ENCODE results near the gene PXYLP1. TPM values are rescaled to one million over a fixed set of nuclear protein-coding genes. Genes with fewer than 3 reads are reported as not detected.

The PXYLP1 gene
- total RNA-seq (2014; rRNA removed; shearing (Covaris generic)) (1.9 and 3.6 TPM in 2 replicates), total RNA-seq (2022) (4.2 and 6.3 TPM in 2 replicates), Bru-seq, nascent RNA (percentile 42 among the genes with signal in this experiment), BruChase-seq, experiment 1, labeled RNA remaining after a 6-hour chase (percentile 43 among the genes with signal in this experiment), BruChase-seq, experiment 2, labeled RNA remaining after a 2-hour chase (percentile 43 among the genes with signal in this experiment)
- long read RNA-seq, partial matches to known transcripts = 1 of 8 reads
- long read RNA-seq, other reads (novel, unspliced or antisense) = 6 of 8 reads

DNA sequence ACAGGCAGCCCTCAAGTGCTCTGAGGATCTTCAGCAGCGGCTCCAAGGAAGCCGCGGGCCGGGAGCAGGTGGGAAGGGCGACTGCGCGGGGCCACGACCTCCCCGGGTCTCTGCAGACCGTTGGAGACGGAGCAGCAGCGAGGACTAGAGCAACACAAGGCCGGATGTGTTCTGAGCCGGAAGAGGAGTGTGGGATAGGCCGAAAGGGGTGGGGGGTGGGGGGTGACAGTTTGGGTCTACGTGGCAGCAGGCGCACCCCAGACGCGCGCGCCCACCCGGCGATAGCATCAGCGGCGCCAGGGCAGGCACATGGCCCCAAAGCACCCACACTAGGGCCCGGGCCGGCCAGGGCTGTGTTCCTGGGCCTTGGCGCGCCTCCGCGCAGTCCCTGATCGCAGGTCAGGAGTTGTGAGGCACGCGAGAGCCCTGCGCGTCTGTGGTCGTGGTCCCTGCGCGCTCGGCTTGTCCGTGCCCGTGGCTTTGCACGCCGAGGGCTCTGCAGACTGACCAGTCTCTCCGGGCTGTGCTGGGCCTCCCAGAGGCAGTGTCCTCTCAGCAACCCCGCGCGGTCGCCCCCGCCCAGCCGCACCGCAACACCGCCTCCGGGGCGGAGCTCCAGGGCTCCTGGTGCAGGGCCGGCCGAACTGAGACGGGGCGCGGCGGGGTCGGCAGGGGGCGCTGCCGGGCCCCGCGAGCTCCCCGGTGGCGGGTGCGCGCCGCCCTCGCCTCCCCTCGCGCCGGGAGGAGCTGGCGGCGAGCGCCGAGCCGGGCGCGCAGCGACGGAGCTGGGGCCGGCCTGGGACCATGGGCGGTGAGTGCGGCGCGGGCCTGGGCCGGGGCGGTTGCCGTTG is at the start of gene PXYLP1:
Gene PXYLP1 (plus strand): TSS at position 725 of the 851 bp plus-strand sequence. CDS start 28,351 bp downstream, outside the sequence.
- peak within 1 kb of the TSS; percentile 68 for H2AFZ ChIP-seq (ENCODE audit: low read length)
- intact Hi-C loops (cut with micrococcal nuclease; ENCODE audit: unreplicated experiment) = loop anchor here (5.0 kb wide), 2 partner anchors 46 to 221 kb away; no protein-coding TSS in a partner anchor
- POLR2A ChIA-PET = interaction anchor here (0.6 to 1.2 kb wide), 5 partner anchors 34 to 1132 kb away, joined by 3 to 5 read pairs (median 3); no protein-coding TSS in a partner anchor
- no peaks in the 10 kb centered on the region for H3K9me3 ChIP-seq (ENCODE audit: low read length)
- CTCF ChIA-PET (ENCODE audit: unreplicated experiment) = interaction anchor here (0.6 kb wide), 2 partner anchors 36 to 210 kb away, joined by 4 read pairs; no protein-coding TSS in a partner anchor
- peak; percentile 85 for DNase-seq (ENCODE audit: low spot score)
- H3K4me2 ChIP-seq (ENCODE audit: low read length) = peak within 1 kb of the TSS; percentile 84
- no peaks in the 10 kb centered on the region for H4K20me1 ChIP-seq (ENCODE audit: insufficient read depth, low read length)
- peaks cover 7% of the 10 kb centered on the region for H3K4me1 ChIP-seq (ENCODE audit: insufficient read depth, low read length, poor library complexity, severe bottlenecking)
- peak within 1 kb of the TSS; percentile 25 for H3K27ac ChIP-seq (ENCODE audit: low read depth, low read length, poor library complexity, severe bottlenecking)
- peak within 1 kb of the TSS; percentile 73 for H3K4me3 ChIP-seq (ENCODE audit: low read depth, low read length, poor library complexity, severe bottlenecking)
- H3K79me2 ChIP-seq (ENCODE audit: insufficient read depth, low read depth, low read length) = no peaks in the 10 kb centered on the region
- TF ChIP-seq CTCF (conservative IDR thresholded peaks at IDR 0.05; ENCODE audit: low read length) (peak; percentile 65), EZH2phosphoT487 (IDR thresholded peaks at IDR 0.05; ENCODE audit: borderline replicate concordance, low read depth, low read length) (no peak)
- no peaks in the 10 kb centered on the region for H3K36me3 ChIP-seq (ENCODE audit: insufficient read depth, low read length)
- no peaks in the 10 kb centered on the region for H3K9me2 ChIP-seq (ENCODE audit: insufficient read depth, low read length)
- no TSS peak for BruUV-seq (replicated peaks)

DNA sequence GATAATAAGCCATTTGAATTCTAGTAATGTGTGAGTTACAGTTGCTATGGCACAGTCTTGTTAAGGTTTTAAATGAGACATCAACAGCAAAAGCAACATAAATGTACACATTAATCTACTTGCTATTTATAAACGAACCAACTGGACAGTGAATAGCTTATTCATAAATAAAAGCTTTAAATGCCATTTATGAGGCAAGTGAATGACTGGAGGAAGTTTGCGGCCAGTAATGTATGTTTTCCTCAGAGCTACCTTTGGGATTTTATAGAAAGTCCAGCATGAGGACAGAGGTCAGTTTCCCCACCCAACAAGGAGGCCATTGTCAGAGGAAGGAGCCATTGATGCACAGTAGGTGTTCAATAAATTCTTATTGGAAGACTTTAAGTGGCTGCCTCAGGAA is 48.0 kb upstream of the PXYLP1 start:
- no peak overlapping the region for H3K27ac ChIP-seq (ENCODE audit: low read depth, low read length, poor library complexity, severe bottlenecking)
- no peaks in the 10 kb centered on the region for H3K36me3 ChIP-seq (ENCODE audit: insufficient read depth, low read length)
- no peaks in the 10 kb centered on the region for H3K4me1 ChIP-seq (ENCODE audit: insufficient read depth, low read length, poor library complexity, severe bottlenecking)
- H3K9me2 ChIP-seq (ENCODE audit: insufficient read depth, low read length) = no peaks in the 10 kb centered on the region
- ChIA-PET POLR2A (interaction anchor here (0.6 kb wide), 1 partner anchor 1038 kb away, joined by 3 read pairs; no protein-coding TSS in a partner anchor), CTCF (ENCODE audit: unreplicated experiment) (no interaction called here)
- no peaks in the 10 kb centered on the region for H3K79me2 ChIP-seq (ENCODE audit: insufficient read depth, low read depth, low read length)
- H3K4me3 ChIP-seq (ENCODE audit: low read depth, low read length, poor library complexity, severe bottlenecking) = no peak overlapping the region
- no peaks in the 10 kb centered on the region; the same call in 1 of the 2 replicates for H3K9me3 ChIP-seq (ENCODE audit: low read length)
- no peaks in the 10 kb centered on the region for H4K20me1 ChIP-seq (ENCODE audit: insufficient read depth, low read length)
- intact Hi-C loops (cut with micrococcal nuclease; ENCODE audit: unreplicated experiment) = no loop called here
- H2AFZ ChIP-seq (ENCODE audit: low read length) = no peak overlapping the region
- H3K4me2 ChIP-seq (ENCODE audit: low read length) = no peak overlapping the region
- no TSS peak for BruUV-seq (replicated peaks)
- no peak for DNase-seq (ENCODE audit: low spot score)
- TF ChIP-seq CTCF (conservative IDR thresholded peaks at IDR 0.05; ENCODE audit: low read length) (no peak), EZH2phosphoT487 (IDR thresholded peaks at IDR 0.05; ENCODE audit: borderline replicate concordance, low read depth, low read length) (no peak)

Data from OCI-LY7 (cell line).